ENCODE results near the gene ANKS1B.
"Not testable (repeated sequence)": the region's sequence is repeated elsewhere in the genome, so short reads cannot be mapped to it uniquely, and the experiment has no call there.

The ANKS1B gene

GRCh38 chr12:99870085-99870484 lies 114.7 kb downstream of the ANKS1B start:
- no peak for DNase-seq (ENCODE audit: low read depth)

- DNase-seq (ENCODE audit: low read depth) = no peak
Measured at GRCh38 chr12:99861731-99862130, 123.0 kb downstream of the ANKS1B start.

GRCh38 chr12:99859126-99859525 lies 125.6 kb downstream of the ANKS1B start:
- DNase-seq (ENCODE audit: low read depth) = no peak

GRCh38 chr12:99852666-99853065 lies 132.1 kb downstream of the ANKS1B start:
- DNase-seq (ENCODE audit: low read depth) = no peak

- no peak for DNase-seq (ENCODE audit: low read depth)
Measured at GRCh38 chr12:99847936-99848335, 136.8 kb downstream of the ANKS1B start.

GRCh38 chr12:99834710-99835109 lies 150.0 kb downstream of the ANKS1B start:
- DNase-seq (ENCODE audit: low read depth) = no peak

- no peak for DNase-seq (ENCODE audit: low read depth)
Measured at GRCh38 chr12:99833397-99833796, 151.3 kb downstream of the ANKS1B start.

- DNase-seq (ENCODE audit: low read depth) = no peak
Measured at GRCh38 chr12:99824900-99825542, 159.7 kb downstream of the ANKS1B start.

- no peak for DNase-seq (ENCODE audit: low read depth)
Measured at GRCh38 chr12:99822273-99822672, 162.5 kb downstream of the ANKS1B start.

- DNase-seq (ENCODE audit: low read depth) = no peak
Measured at GRCh38 chr12:99810718-99811593, 173.8 kb downstream of the ANKS1B start.

GRCh38 chr12:99809909-99810308 lies 174.8 kb downstream of the ANKS1B start:
- DNase-seq (ENCODE audit: low read depth) = no peak

- DNase-seq (ENCODE audit: low read depth) = no peak
Measured at GRCh38 chr12:99806304-99806703, 178.4 kb downstream of the ANKS1B start.

GRCh38 chr12:99804715-99805114 lies 180.0 kb downstream of the ANKS1B start:
- no peak for DNase-seq (ENCODE audit: low read depth)

GRCh38 chr12:99800605-99801004 lies 184.1 kb downstream of the ANKS1B start:
- DNase-seq (ENCODE audit: low read depth) = no peak

GRCh38 chr12:99797931-99798330 lies 186.8 kb downstream of the ANKS1B start:
- not testable (repeated sequence) for DNase-seq (ENCODE audit: low read depth)

- no peak for DNase-seq (ENCODE audit: low read depth)
Measured at GRCh38 chr12:99783421-99783820, 201.3 kb downstream of the ANKS1B start.

- DNase-seq (ENCODE audit: low read depth) = no peak
Measured at GRCh38 chr12:99772274-99772673, 212.5 kb downstream of the ANKS1B start.

- DNase-seq (ENCODE audit: low read depth) = no peak
Measured at GRCh38 chr12:99771659-99772058, 213.1 kb downstream of the ANKS1B start.

- no peak for DNase-seq (ENCODE audit: low read depth)
Measured at GRCh38 chr12:99769396-99769980, 215.2 kb downstream of the ANKS1B start.

GRCh38 chr12:99768758-99769157 lies 216.0 kb downstream of the ANKS1B start:
- no peak for DNase-seq (ENCODE audit: low read depth)

- no peak for DNase-seq (ENCODE audit: low read depth)
Measured at GRCh38 chr12:99767809-99768208, 216.9 kb downstream of the ANKS1B start.

GRCh38 chr12:99766408-99766807 lies 218.3 kb downstream of the ANKS1B start:
- no peak for DNase-seq (ENCODE audit: low read depth)

- DNase-seq (ENCODE audit: low read depth) = no peak
Measured at GRCh38 chr12:99765469-99766114, 219.1 kb downstream of the ANKS1B start.

Measured in stimulated activated CD8-positive, alpha-beta memory T cell treated with anti-CD3 and anti-CD28 coated beads, Interleukin-12 subunit alpha, Interleukin-12 subunit beta, amount 100 ng/mL, for 4 hours (primary cell).